ENCODE results near the gene GPC6. TPM values are rescaled to one million over a fixed set of nuclear protein-coding genes. Genes with fewer than 3 reads are reported as not detected.

Gene GPC6
- total and polyA plus RNA-seq, 9 of the 15 experiments (the other 6 are each of a cell fraction or from before 2014, with no cell fraction given) = under 0.01 to 0.20 (median 0.01) TPM; not detected in 4

DNA sequence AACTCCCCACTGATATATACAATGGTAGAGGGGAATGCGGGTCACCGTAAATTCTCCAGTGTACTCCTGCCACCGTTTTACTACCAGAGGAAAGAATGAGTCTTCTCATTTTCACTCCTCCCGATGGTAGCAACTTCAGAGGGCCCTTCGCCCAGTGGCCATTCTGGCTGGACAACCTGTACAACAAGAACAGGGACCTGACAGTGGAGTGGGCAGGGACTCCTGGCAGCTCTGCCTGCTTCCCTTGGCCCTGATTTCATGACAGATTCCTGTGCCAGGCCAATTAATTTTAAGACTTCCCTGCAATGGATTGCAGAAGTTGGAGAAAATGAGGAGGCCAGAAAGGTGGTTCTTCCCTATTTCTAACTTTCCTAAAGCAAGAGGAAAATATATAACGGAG, 148.9 kb downstream of the GPC6 start:
- CTCF ChIA-PET (ENCODE audit: low intra/inter-chr PET ratio) = no interaction called here
- intact Hi-C loops (cut with micrococcal nuclease) = no loop called here
- H3K4me1 ChIP-seq (replicated peaks in 1 of 2; ENCODE audit: control insufficient read depth in 2 of 2, insufficient read depth in 2 of 2, low read length in 2 of 2) = no peaks in the 10 kb centered on the region
- no peaks in the 10 kb centered on the region for H3K36me3 ChIP-seq (ENCODE audit: control insufficient read depth, insufficient read depth, low read length)
- H2AFZ ChIP-seq (ENCODE audit: low read depth, low read length) = no peak overlapping the region
- FAIRE-seq (no peak), ATAC-seq (no peak), DNase-seq (ENCODE audit: extremely low read depth in 1 of 4, low spot score in 3 of 4) (no peak)
- no peaks in the 10 kb centered on the region for H3K79me2 ChIP-seq (ENCODE audit: control insufficient read depth, insufficient read depth, low read length)
- no peak overlapping the region for H3K27ac ChIP-seq (ENCODE audit: extremely low read depth, low read depth, low read length)
- H3K4me3 ChIP-seq = no peak overlapping the region
- POLR2A ChIA-PET = no interaction called here
- H3K4me2 ChIP-seq (ENCODE audit: insufficient read depth, low read length) = no peak overlapping the region
- WGBS (ENCODE audit: insufficient coverage, low coverage, missing lambda C conversion rate) = 0% methylated on average over 6 of the region's 6 CpGs
- H3K9me3 ChIP-seq (replicated peaks; ENCODE audit: control insufficient read depth, insufficient read depth, low read depth, low read length) = no peaks in the 10 kb centered on the region
- no peaks in the 10 kb centered on the region for H4K20me1 ChIP-seq (replicated peaks; ENCODE audit: control insufficient read depth, insufficient read depth, low read length)
- TF ChIP-seq SNAPC5 (CRISPR knock-in tag; IDR thresholded peaks at IDR 0.05) (no peak), NCOA6 (IDR thresholded peaks at IDR 0.05) (no peak), PHF21A (IDR thresholded peaks at IDR 0.05; ENCODE audit: borderline replicate concordance, low read depth) (no peak), SLC30A9 (CRISPR knock-in tag; IDR thresholded peaks at IDR 0.05) (no peak), CREB1 (IDR thresholded peaks at IDR 0.05) (no peak), CREB1 (CRISPR knock-in tag; IDR thresholded peaks at IDR 0.05) (no peak), PHB2 (IDR thresholded peaks at IDR 0.05; ENCODE audit: low read depth) (no peak), ZKSCAN3 (CRISPR knock-in tag; IDR thresholded peaks at IDR 0.05) (no peak)
- BruUV-seq (replicated peaks) = no TSS peak
- in situ Hi-C loops (cut with MboI) = no loop called here
- H3K27me3 ChIP-seq (ENCODE audit: control insufficient read depth in 2 of 2, insufficient read depth in 2 of 2, low read length in 2 of 2) = no peaks in the 10 kb centered on the region
- H3K9ac ChIP-seq (ENCODE audit: insufficient read depth in 1 of 2, low read depth in 2 of 2, low read length in 2 of 2) = no peak overlapping the region
- no peaks in the 10 kb centered on the region for H3K9me1 ChIP-seq (ENCODE audit: control insufficient read depth, insufficient read depth, low read length)

- no peak overlapping the region for H2AFZ ChIP-seq (ENCODE audit: low read depth, low read length)
- no peak overlapping the region for H3K27ac ChIP-seq (ENCODE audit: extremely low read depth, low read depth, low read length)
- no peaks in the 10 kb centered on the region for H3K4me1 ChIP-seq (replicated peaks in 1 of 2; ENCODE audit: control insufficient read depth in 2 of 2, insufficient read depth in 2 of 2, low read length in 2 of 2)
- no peak for FAIRE-seq
- no peaks in the 10 kb centered on the region for H3K79me2 ChIP-seq (ENCODE audit: control insufficient read depth, insufficient read depth, low read length)
- no TSS peak for BruUV-seq (replicated peaks)
- intact Hi-C loops (cut with micrococcal nuclease) = no loop called here
- 2% methylated on average over 5 of the region's 5 CpGs for WGBS (ENCODE audit: insufficient coverage, low coverage, missing lambda C conversion rate)
- in situ Hi-C loops (cut with MboI) = no loop called here
- ATAC-seq = no peak
- ChIA-PET POLR2A (no interaction called here), CTCF (ENCODE audit: low intra/inter-chr PET ratio) (no interaction called here)
- no peaks in the 10 kb centered on the region for H3K27me3 ChIP-seq (ENCODE audit: control insufficient read depth in 2 of 2, insufficient read depth in 2 of 2, low read length in 2 of 2)
- TF ChIP-seq POLR2AphosphoS2 (IDR thresholded peaks at IDR 0.05; ENCODE audit: low read length) (no peak), STAG1 (CRISPR knock-in tag; IDR thresholded peaks at IDR 0.05; ENCODE audit: borderline replicate concordance) (no peak), E4F1 (CRISPR knock-in tag; IDR thresholded peaks at IDR 0.05; ENCODE audit: borderline replicate concordance) (no peak)
- no peaks in the 10 kb centered on the region for H3K9me3 ChIP-seq (replicated peaks; ENCODE audit: control insufficient read depth, insufficient read depth, low read depth, low read length)
- H4K20me1 ChIP-seq (replicated peaks; ENCODE audit: control insufficient read depth, insufficient read depth, low read length) = no peaks in the 10 kb centered on the region
- no peak overlapping the region for H3K4me2 ChIP-seq (ENCODE audit: insufficient read depth, low read length)
- no peaks in the 10 kb centered on the region for H3K36me3 ChIP-seq (ENCODE audit: control insufficient read depth, insufficient read depth, low read length)
- DNase-seq (ENCODE audit: extremely low read depth in 1 of 4, low spot score in 3 of 4) = no peak
- H3K9ac ChIP-seq (ENCODE audit: insufficient read depth in 1 of 2, low read depth in 2 of 2, low read length in 2 of 2) = no peak overlapping the region
- no peak overlapping the region for H3K4me3 ChIP-seq
- H3K9me1 ChIP-seq (ENCODE audit: control insufficient read depth, insufficient read depth, low read length) = no peaks in the 10 kb centered on the region
These were observed 150.6 kb downstream of the GPC6 start for GRCh38 chr13:93377196-93377595.
